ENCODE measurements around the gene MYBPC1.

DNA sequence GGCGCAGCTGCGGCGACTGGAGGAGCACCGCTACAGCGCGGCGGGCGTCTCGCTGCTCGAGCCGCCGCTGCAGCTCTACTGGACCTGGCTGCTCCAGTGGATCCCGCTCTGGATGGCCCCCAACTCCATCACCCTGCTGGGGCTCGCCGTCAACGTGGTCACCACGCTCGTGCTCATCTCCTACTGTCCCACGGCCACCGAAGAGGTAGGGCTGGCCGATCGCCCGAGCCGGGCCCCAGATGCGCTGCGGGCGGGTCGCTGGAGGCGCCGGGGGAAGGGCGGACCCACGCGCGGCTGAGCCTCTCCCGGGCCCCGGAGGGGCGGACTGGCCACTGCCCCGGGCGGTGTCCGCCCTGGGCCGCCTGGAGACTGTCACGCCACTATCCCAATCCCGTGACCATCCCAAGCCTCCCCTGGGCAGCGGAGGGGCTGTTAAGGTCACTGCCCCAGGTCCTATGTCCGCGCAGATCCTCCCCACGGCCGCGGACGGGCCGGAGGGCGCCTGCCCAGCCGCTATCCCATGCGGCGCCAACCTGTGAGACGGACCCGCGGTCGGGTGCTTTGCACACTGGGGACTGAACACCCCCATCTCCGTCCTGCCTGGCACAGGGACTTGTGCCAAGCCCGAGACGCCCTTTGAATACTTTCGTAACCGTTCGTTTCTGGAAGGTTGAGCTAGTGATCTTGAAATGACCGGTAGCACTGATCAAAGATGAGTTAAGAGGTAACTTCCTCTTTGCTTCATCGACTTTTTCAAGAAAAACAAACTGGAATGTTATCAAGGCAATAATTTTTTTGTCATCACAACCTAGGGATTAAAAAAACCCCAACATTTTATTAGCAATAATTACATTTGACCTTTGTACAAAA lies 103.4 kb downstream of the MYBPC1 start:
- TF ChIP-seq, protein P1, sequence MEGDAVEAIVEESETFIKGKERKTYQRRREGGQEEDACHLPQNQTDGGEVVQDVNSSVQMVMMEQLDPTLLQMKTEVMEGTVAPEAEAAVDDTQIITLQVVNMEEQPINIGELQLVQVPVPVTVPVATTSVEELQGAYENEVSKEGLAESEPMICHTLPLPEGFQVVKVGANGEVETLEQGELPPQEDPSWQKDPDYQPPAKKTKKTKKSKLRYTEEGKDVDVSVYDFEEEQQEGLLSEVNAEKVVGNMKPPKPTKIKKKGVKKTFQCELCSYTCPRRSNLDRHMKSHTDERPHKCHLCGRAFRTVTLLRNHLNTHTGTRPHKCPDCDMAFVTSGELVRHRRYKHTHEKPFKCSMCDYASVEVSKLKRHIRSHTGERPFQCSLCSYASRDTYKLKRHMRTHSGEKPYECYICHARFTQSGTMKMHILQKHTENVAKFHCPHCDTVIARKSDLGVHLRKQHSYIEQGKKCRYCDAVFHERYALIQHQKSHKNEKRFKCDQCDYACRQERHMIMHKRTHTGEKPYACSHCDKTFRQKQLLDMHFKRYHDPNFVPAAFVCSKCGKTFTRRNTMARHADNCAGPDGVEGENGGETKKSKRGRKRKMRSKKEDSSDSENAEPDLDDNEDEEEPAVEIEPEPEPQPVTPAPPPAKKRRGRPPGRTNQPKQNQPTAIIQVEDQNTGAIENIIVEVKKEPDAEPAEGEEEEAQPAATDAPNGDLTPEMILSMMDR (tag by site-specific recombination; IDR thresholded peaks at IDR 0.05), result no peak
- TF ChIP-seq ZNF48 (tag by site-specific recombination; IDR thresholded peaks at IDR 0.05) (no peak), OSR2 (tag by site-specific recombination; IDR thresholded peaks at IDR 0.05) (peak; percentile 40; the same call in 1 of the 2 replicates), ZNF391 (tag by site-specific recombination; IDR thresholded peaks at IDR 0.05; ENCODE audit: borderline replicate concordance, low read depth) (no peak), ZNF510 (tag by site-specific recombination; IDR thresholded peaks at IDR 0.05; ENCODE audit: insufficient replicate concordance) (no peak)
- TF ChIP-seq, protein P2, sequence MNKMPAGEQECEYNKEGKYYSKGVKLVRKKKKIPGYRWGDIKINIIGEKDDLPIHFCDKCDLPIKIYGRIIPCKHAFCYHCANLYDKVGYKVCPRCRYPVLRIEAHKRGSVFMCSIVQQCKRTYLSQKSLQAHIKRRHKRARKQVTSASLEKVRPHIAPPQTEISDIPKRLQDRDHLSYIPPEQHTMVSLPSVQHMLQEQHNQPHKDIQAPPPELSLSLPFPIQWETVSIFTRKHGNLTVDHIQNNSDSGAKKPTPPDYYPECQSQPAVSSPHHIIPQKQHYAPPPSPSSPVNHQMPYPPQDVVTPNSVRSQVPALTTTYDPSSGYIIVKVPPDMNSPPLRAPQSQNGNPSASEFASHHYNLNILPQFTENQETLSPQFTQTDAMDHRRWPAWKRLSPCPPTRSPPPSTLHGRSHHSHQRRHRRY (tag by site-specific recombination; IDR thresholded peaks at IDR 0.05), result no peak
- TF ChIP-seq, protein P3, sequence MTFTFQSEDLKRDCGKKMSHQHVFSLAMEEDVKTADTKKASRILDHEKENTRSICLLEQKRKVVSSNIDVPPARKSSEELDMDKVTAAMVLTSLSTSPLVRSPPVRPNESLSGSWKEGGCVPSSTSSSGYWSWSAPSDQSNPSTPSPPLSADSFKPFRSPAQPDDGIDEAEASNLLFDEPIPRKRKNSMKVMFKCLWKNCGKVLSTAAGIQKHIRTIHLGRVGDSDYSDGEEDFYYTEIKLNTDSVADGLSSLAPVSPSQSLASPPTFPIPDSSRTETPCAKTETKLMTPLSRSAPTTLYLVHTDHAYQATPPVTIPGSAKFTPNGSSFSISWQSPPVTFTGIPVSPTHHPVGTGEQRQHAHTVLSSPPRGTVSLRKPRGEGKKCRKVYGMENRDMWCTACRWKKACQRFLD (tag by site-specific recombination; IDR thresholded peaks at IDR 0.05), result no peak

All from HEK293 (cell line).